Lower leg skin (tissue), 3 donors: ENCODE data around the gene ZNF474.

Experiments
- CTCF ChIP-seq, 3 donors: fragments of 450-650 bp; IDR thresholded peaks; one replicate each; pipeline ENCODE4 v1.5.1; 2016; ENCODE audit warnings: antibody characterized with exemption in 3 of 3, mild to moderate bottlenecking in 3 of 3, moderate library complexity in 2 of 3
- POLR2A ChIP-seq, 2 donors: fragments of 450-650 bp; IDR thresholded peaks; one replicate each; pipeline ENCODE4 v1.6.1; 2016 to 2017; ENCODE audit warnings: antibody characterized with exemption in 2 of 2, mild to moderate bottlenecking in 1 of 2, moderate library complexity in 1 of 2

- no peak for TF ChIP-seq CTCF (IDR thresholded peaks at IDR 0.05)
- TF ChIP-seq POLR2A (IDR thresholded peaks at IDR 0.05) = no peak
Measured at GRCh38 chr5:122164070-122164435, 34.7 kb downstream of the ZNF474 start.
